Activated T-cell treated with anti-CD3 and anti-CD28 coated beads, Interleukin-2, amount 50 U/mL, for 1 hour (primary cell): ENCODE data around the gene AK9.
"Not testable (repeated sequence)": the region's sequence is repeated elsewhere in the genome, so short reads cannot be mapped to it uniquely, and the experiment has no call there.

Experiments
- DNase-seq: peaks from one replicate; pipeline ENCODE4 v3.0.0-alpha.2; 2020

The AK9 gene

DNA sequence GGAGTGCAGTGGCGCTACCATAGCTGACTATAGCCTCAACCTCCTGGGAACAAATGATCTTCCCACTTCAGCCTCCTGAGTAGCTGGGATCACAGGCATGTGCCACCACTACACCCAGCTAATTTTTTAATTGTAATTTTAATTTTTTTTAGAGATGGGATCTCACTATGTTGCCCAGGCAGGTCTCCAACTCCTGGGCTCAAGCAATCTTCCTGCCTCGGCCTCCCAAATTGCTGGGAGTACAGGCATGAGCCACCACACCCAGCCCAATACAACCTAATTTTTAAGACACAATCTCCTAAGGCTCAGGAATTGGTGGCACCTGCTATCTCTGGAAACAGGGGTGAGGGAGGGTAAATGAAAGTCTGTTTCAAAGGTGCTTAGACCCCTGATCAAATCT, 213.8 kb downstream of the AK9 start:
- no peak for DNase-seq

DNA sequence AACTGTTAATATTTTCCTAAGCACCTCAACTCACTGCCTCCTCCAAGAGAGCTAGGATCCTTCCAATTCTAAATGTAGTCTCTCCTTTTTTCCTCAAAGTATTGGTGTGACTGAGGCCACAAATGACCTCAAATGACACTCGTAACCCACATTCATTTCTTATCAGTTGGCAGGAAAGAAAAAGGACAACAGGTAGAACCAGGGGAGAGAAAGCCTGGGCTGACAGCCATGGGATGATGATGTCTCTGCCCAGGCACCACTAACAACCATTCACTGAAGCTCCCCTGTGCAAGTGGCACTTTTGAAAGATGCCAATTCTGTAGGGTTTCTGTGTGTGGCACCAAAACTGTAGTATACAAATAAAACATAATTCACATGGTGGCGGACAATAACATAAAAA, 215.4 kb downstream of the AK9 start:
- no peak for DNase-seq

GRCh38 chr6:109474995-109475394, 216.0 kb downstream of the AK9 start:
- no peak for DNase-seq

DNA sequence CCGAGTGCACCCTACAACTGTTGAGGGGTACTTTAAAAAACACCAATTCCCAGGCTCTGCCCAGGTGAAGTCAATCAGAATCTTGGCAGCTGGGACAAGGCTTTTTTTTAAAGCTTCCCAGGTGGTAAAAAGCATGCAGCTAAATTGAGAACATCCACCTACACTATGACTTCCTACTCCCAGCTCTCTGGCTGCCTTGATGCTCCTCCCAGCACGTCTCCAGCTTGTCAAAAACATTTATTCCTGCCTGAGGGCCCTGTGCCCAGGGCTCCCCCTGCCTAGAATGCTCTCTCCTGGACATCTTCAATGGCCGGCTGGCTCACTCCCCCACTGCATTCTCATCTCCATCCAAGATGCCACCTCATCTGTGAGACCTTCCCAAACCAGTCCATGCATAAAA, 217.9 kb downstream of the AK9 start:
- no peak for DNase-seq

GRCh38 chr6:109472132-109472995, 218.6 kb downstream of the AK9 start:
- no peak for DNase-seq

- no peak for DNase-seq
These were observed 219.7 kb downstream of the AK9 start for GRCh38 chr6:109471105-109471810.

GRCh38 chr6:109469591-109470189, 221.3 kb downstream of the AK9 start:
- no peak for DNase-seq

GRCh38 chr6:109467696-109468095, 223.3 kb downstream of the AK9 start:
- no peak for DNase-seq

GRCh38 chr6:109466212-109466923, 224.6 kb downstream of the AK9 start:
- DNase-seq = no peak

DNA sequence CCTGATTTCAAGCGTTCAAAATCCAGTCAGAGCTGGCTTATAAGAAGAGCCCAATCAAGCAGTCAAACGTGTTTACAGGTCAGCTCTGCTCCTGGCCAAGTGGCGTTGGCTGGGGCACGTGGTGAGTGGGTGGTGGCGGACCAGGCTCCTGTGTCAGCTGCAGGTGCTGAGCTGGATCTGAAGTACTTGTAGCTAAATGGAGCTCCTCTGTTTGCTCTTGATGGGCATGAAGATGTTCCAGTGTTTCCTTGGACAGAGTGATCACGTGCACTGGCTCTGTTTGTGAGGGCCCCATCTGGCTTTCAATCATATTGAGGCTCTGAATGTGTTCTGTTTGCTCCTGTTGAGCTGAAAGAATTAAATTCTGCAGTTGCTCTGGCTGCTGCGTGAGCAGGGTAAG, 225.2 kb downstream of the AK9 start:
- no peak for DNase-seq

DNA sequence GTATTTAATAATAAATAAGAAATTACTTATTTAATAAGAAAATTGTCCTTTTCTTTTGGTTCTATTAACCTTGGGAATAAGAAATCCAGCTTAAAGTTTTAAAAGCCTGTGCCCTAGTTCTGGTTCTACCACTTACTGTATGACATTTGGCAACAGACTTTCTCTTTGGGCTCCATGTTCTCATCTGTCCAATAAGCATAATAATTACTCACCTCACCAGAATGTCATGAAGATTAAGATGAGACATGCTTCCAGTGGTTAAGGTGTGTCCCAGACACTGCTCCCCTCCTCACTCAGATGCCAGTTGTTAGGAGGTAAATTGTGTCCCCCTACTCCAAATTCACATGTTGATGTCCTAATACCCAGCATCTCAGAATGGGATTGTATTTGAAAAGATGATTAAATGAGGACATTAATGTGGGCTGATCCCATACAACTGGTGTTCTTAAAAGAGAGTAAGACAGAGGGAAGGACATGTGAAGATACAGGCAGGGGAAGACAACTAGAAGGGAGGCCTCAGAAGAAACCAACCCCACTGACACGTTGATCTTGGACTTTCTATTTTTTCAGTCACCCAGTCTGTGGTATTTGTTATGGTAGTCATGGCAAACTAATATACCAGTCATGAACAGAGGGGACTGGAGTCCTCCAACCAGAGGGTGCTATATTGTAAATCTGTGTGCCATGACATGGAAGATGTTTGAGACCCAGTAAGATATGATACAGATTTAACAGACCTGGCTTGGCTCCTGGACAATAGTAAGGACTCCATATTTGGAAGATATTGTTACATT, 229.1 kb downstream of the AK9 start:
- no peak for DNase-seq

DNA sequence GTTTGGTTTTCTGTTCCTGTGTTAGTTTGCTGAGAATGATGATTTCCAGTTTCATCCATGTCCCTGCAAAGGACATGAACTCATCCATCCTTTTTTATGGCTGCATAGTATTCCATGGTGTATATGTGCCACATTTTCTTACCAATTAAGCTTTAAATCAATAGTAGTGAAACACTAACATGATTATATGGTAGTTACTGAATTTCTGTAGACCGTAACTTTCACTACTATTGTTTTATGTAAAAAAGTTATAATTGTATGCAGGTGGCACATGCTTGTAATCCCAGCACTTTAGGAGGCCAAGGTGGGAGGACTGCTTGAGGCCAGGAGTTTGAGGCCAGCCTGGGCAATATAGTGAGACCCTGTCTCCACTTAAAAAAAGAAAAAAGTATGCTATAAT, 229.8 kb downstream of the AK9 start:
- DNase-seq = not testable (repeated sequence)

DNA sequence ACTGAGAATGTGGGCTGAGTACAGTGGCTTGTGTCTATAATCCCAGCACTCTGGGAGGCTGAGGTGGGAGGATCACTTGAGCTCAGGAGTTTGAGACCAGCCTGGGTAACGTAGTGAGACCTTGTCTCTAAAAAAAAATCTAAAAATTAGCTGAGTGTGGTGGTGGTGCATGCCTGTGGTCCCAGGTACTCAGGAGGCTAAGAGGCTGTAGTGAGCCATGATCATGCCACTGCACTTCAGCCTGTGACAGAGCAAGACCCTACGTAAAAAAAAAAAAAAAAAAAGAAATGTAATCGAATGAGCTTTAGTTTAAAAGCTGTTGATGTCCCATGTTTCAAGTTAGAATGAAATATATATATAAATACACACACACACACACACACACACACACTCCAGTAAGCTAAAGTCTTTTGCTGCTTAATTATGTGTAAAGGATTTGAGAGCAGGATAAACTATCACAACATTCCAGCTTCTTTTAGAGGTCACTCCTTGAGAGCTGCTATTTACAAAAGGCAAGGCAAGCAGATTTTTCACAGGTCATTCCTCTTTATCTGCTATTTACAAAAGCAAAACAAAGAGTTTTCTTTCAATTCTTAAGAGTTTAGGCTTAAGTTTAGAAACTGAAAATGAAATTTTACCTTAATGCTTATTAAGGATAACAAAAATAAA, 230.7 kb downstream of the AK9 start:
- no peak for DNase-seq

DNA sequence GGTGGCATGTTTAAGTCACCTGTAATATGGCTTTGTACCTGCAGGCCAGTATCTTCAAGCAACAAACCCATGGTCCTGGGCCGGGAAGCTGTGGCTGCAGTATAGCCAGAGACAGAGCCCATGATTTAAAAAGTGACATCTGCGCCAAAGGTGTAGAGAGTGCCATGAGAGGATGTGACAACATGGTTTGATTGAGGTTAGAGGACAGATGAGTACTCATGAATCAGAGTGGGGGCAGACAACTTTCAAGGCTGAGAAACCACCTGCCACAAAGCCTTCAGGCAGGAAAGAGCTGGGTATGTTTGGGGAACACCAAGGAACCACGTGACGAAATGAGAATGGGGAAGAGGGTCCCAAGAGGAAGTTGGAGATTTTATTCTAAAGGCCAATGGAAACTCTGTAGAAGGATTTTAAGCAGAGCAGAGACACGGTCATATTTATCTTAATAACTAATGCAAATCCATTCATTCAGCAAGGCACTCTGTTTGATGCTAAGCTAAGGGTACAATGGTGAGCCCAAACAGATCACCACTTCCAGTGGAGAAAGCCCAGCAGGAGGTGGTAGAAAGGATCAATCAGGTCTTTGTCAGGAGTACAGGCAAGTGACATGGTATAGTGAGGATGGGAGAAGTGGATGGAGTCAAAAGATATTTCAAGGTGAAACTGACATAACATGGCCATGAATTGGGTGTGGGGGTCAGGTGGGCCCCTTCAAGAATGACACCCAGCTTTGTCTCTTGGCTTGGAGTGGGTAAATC, 232.0 kb downstream of the AK9 start:
- DNase-seq = peak; percentile 57

- DNase-seq = no peak
These were observed 233.4 kb downstream of the AK9 start for GRCh38 chr6:109457562-109457996.

DNA sequence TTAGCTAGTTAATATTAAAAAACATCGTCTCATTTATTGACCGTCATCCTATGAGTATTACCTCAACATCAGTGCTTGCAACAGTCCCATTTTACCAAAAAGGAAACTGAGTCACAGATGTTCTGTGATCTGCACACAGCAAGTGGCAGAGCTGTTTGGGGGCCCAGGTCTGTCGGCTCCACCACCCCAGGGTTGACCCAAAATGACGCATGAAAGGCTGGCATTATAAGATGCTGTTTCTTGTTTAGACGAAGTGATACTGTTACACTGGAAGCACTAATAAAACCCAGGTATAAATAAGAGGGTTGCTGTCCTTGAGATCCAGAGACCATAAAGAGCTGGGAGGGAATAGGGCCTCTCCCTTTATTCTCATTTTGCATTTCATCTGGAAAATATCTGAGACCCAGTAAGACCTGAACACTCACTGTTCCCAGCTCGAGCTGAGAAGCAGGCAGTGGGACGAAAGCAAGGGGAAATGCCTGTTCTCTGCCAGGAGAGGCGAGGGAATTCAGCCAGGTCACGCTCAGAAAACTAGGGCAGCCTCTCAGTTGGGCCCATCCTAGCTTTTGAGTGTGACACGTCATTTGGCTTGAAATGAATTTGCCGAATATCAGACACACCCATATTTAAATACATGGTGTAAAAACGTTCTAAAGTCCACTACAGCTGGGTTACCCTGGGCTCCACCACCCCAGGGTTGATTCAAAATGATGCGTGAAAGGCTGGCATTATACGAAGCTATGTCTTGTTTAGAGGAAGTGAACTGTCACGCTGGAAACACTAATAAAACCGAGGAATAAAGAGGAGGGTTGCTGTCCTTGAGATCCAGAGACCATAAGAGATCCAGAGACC, 234.1 kb downstream of the AK9 start:
- DNase-seq = no peak

DNA sequence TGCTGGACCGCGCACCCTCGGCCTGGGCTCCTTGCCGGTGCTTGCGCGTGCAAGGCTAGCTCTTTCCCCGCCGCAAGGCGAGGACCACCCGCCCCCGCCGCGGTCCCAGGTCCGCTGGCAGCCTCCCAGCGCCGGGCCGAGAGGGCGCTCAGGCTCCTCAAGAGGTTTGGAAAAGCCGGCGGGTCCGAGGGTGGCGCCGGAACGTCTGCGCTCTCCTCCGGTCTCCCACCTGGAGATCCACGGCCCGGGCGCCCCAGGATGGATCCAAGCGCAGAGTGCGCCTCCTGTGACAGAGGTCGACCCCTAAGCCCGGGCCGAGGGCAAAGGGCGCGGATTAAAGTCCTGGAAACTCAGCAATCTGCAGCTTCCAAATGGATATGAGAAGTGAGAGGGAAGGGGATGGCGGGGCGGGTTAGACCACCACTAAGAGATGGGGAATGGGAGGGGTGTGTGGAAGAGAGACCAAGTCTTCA, 234.9 kb downstream of the AK9 start:
- DNase-seq = no peak

DNA sequence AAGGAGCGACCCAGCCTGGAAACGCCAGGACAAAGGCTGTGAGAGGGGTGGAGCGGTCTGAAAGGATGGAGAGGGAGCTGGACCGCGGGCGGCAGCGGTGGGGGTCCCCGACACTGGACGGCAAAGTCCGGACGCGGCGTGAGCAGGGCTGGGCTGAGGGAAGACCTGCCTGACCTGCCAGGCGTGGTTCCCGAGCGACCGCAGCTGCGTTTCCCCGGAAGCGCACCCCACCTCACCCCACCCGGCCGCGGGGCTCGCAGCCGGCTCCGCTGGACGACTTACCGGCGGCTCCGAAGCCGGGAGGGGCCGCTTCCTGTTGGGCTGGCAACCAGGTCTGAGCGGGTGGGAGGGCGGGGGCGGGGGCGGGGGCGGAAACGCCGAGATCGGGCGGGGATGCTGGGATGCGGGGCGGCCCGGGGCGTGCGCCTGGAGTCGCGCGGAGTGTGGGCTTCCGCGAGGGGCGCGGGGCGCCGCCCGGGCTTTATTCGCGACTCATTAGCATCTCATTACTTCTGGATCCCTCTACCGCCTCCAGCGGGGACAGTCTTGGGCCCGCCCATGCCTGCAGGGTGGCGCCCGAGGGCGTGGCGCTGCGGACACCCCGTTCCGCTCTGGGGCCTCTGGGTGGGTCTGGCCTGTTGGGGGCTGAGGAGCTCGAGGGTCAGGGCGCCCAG, 235.4 kb downstream of the AK9 start, which contains the start of gene MICAL1:
TSS of gene MICAL1 (minus strand) at position 336 of the 674 bp plus-strand sequence. CDS start 1,576 bp downstream, outside the sequence.
- DNase-seq = peak; percentile 78
